SK-N-MC (cell line): Measurements from ENCODE around the gene NFATC1.

ENCODE experiments used
- EZH2 ChIP-seq: fragments of 200-600 bp; sonication (generic); IDR thresholded peaks from one replicate; pipeline ENCODE4 v1.6.1; 2017; ENCODE audit warnings: antibody characterized with exemption
- POLR2AphosphoS5 ChIP-seq: IDR thresholded peaks from 2 replicates; pipeline ENCODE4 v1.6.1; 2012; ENCODE audit warnings: mild to moderate bottlenecking, low read depth, low read length, borderline replicate concordance

- TF ChIP-seq EZH2 (no peak), POLR2AphosphoS5 (no peak)
Observed at GRCh38 chr18:79553154-79553553, 157.4 kb downstream of the NFATC1 start.
